HepG2 (cell line): ENCODE measurements around the gene PLCG2. TPM values are rescaled to one million over a fixed set of nuclear protein-coding genes. Genes with fewer than 3 reads are reported as not detected.
"Not testable (repeated sequence)": the region's sequence is repeated elsewhere in the genome, so short reads cannot be mapped to it uniquely, and the experiment has no call there.

Experiments used
- ATAC-seq: fragments of 200-7000 bp; cut with Tn5 transposase; 3 replicates; pipeline ENCODE4 v1.9.1; 2020; ENCODE audit warnings: mild to moderate bottlenecking, moderate library complexity
- BruUV-seq: library from RNA; stranded (reverse); fragments of 400-500 nt; replicated peaks from 2 replicates; lab custom pipeline; 2021; lab: Mats Ljungman, UMichigan
- CTCF ChIA-PET: fragments of 300-600 bp; formaldehyde crosslinking; extraction: SDS; loops from one replicate; lab custom pipeline; 2021; ENCODE audit warnings: low total read pairs, inconsistent platforms, low intra/inter-chr PET ratio; lab: Yijun Ruan, JAX
- POLR2A ChIA-PET: fragments of 350-600 bp; sonication (Branson Sonifier 250); formaldehyde crosslinking; loops from one replicate; lab custom pipeline; 2020; ENCODE audit warnings: antibody characterized with exemption, inconsistent platforms; lab: Yijun Ruan, JAX
- DNase-seq: peaks from one replicate; pipeline ENCODE4 v3.0.0-alpha.2; 2015; ENCODE audit warnings: low spot score
- FAIRE-seq: peaks from 3 replicates; lab custom pipeline; 2011; peaks lifted over from hg19 to GRCh38; lab: Jason Lieb, UNC
- H2AFZ ChIP-seq: one replicate; pipeline ENCODE4 v1.6.1; 2011; ENCODE audit warnings: low read length, inconsistent platforms
- H3K27ac ChIP-seq: fragments of 300-600 bp; 3 replicates; pipeline ENCODE4 v1.8.0; 2011; ENCODE audit warnings: mixed run types, mild to moderate bottlenecking, mixed read lengths, low read length, inconsistent platforms; ENCODE audit not compliant: insufficient read depth; ENCODE audit errors: extremely low read length
- H3K27me3 ChIP-seq, 2 experiments: fragments of 200-600 bp in 1 of 2; 2 replicates in 1 of 2; 3 replicates in 1 of 2; pipeline versions ENCODE4 v1.6.0 to v1.8.0; 2011; ENCODE audit warnings: low read length in 2 of 2, mild to moderate bottlenecking in 2 of 2, moderate library complexity in 2 of 2, inconsistent platforms in 1 of 2; ENCODE audit not compliant: insufficient read depth in 2 of 2, control insufficient read depth in 1 of 2
- H3K36me3 ChIP-seq, 2 experiments: fragments of 200-600 bp in 1 of 2; replicated peaks in 1 of 2; 2 replicates in 1 of 2; 3 replicates in 1 of 2; pipeline versions ENCODE4 v1.5.1 to v1.8.0; 2011; ENCODE audit warnings: low read length in 2 of 2, inconsistent platforms in 1 of 2; ENCODE audit not compliant: insufficient read depth in 2 of 2, control insufficient read depth in 1 of 2
- H3K4me1 ChIP-seq: 2 replicates; pipeline ENCODE4 v1.5.1; 2012; ENCODE audit warnings: low read length, inconsistent platforms; ENCODE audit not compliant: insufficient read depth
- H3K4me2 ChIP-seq: 2 replicates; pipeline ENCODE4 v1.6.0; 2011; ENCODE audit warnings: low read depth, low read length, inconsistent platforms
- H3K4me3 ChIP-seq, 3 experiments: fragments of 200-600 bp in 1 of 3; sonication (generic), shearing (Covaris generic) in 1 of 3; replicated peaks in 1 of 3; 2 replicates each; pipeline ENCODE4 v1.5.1; 2011 to 2016; ENCODE audit warnings: low read length in 3 of 3, inconsistent platforms in 2 of 3, low read depth in 2 of 3, mild to moderate bottlenecking in 2 of 3, control low read depth in 1 of 3, mixed read lengths in 1 of 3; ENCODE audit not compliant: insufficient read depth in 1 of 3
- H3K79me2 ChIP-seq: one replicate; pipeline ENCODE4 v1.6.1; 2011; ENCODE audit warnings: low read length, inconsistent platforms; ENCODE audit not compliant: insufficient read depth
- H3K9ac ChIP-seq: 2 replicates; pipeline ENCODE4 v1.6.0; 2011; ENCODE audit warnings: mild to moderate bottlenecking, low read depth, low read length, inconsistent platforms; ENCODE audit not compliant: insufficient read depth
- H3K9me3 ChIP-seq: 2 replicates; pipeline ENCODE4 v1.5.1; 2012; ENCODE audit warnings: mild to moderate bottlenecking, low read length
- H4K20me1 ChIP-seq: 2 replicates; pipeline ENCODE4 v1.6.0; 2011; ENCODE audit warnings: inconsistent platforms, mild to moderate bottlenecking, low read length, moderate library complexity; ENCODE audit not compliant: insufficient read depth
- ESRRA ChIP-seq: sonication (generic); formaldehyde crosslinking; IDR thresholded peaks from 2 replicates; pipeline ENCODE4 v1.5.1; 2020; ENCODE audit warnings: mild to moderate bottlenecking, low read depth, missing genetic modification reagents
- HNF4G ChIP-seq, 2 experiments: sonication (generic) in 1 of 2; formaldehyde crosslinking in 1 of 2; IDR thresholded peaks; 2 replicates each; pipeline versions ENCODE4 v1.4.0 to v1.6.1; 2011 to 2020; ENCODE audit warnings: borderline replicate concordance in 2 of 2, low read depth in 2 of 2, mild to moderate bottlenecking in 2 of 2, low read length in 1 of 2, missing genetic modification reagents in 1 of 2, moderate library complexity in 1 of 2
- KLF16 ChIP-seq, 2 experiments: sonication (generic) in 1 of 2; formaldehyde crosslinking in 1 of 2; IDR thresholded peaks; 2 replicates each; pipeline versions ENCODE4 v1.6.1 to v1.8.0; 2016 to 2023; ENCODE audit warnings: missing genetic modification reagents in 2 of 2, missing compliant biosample characterization in 1 of 2
- PTBP1 ChIP-seq: fragments of 200-400 bp; formaldehyde crosslinking; IDR thresholded peaks from 2 replicates; pipeline ENCODE4 v1.6.1; 2018; ENCODE audit warnings: low read length, low read depth; ENCODE audit not compliant: poor library complexity, severe bottlenecking
- RBM22 ChIP-seq: fragments of 200-400 bp; formaldehyde crosslinking; optimal IDR thresholded peaks from 2 replicates; pipeline ENCODE3; 2017; ENCODE audit warnings: mild to moderate bottlenecking, low read length, moderate library complexity
- RFXAP ChIP-seq: sonication (generic); formaldehyde crosslinking; IDR thresholded peaks from 2 replicates; pipeline ENCODE4 v1.4.0; 2020; ENCODE audit warnings: missing genetic modification reagents, borderline replicate concordance
- SMAD1 ChIP-seq: sonication (generic); formaldehyde crosslinking; IDR thresholded peaks from 2 replicates; pipeline ENCODE4 v1.4.0; 2020; ENCODE audit warnings: missing genetic modification reagents, low read depth, mild to moderate bottlenecking, borderline replicate concordance
- TCF12 ChIP-seq, 2 experiments: fragments of 450-650 bp in 1 of 2; sonication (generic) in 1 of 2; formaldehyde crosslinking in 1 of 2; IDR thresholded peaks; 2 replicates each; pipeline versions ENCODE4 v1.6.1 to v1.8.0; 2017 to 2022; ENCODE audit warnings: antibody characterized with exemption in 1 of 2, mild to moderate bottlenecking in 1 of 2, missing genetic modification reagents in 1 of 2, moderate library complexity in 1 of 2
- THYN1 ChIP-seq: sonication (generic); formaldehyde crosslinking; IDR thresholded peaks from 2 replicates; pipeline ENCODE4 v1.8.1; 2023; ENCODE audit warnings: low read depth, mild to moderate bottlenecking, moderate library complexity, missing genetic modification reagents, borderline replicate concordance
- TSC22D2 ChIP-seq: sonication (generic); formaldehyde crosslinking; IDR thresholded peaks from 2 replicates; pipeline ENCODE4 v1.5.1; 2020; ENCODE audit warnings: missing genetic modification reagents, mild to moderate bottlenecking, borderline replicate concordance
- YY1 ChIP-seq: IDR thresholded peaks from 2 replicates; pipeline ENCODE4 v1.6.1; 2011; ENCODE audit warnings: low read length, low read depth, moderate library complexity, mild to moderate bottlenecking; ENCODE audit not compliant: insufficient read depth, insufficient replicate concordance
- ZNF180 ChIP-seq: sonication (generic); formaldehyde crosslinking; IDR thresholded peaks from 2 replicates; pipeline ENCODE4 v1.4.0; 2020; ENCODE audit warnings: low read depth, missing genetic modification reagents, borderline replicate concordance
- ZNF292 ChIP-seq: sonication (generic); formaldehyde crosslinking; IDR thresholded peaks from 2 replicates; pipeline ENCODE4 v1.8.1; 2022; ENCODE audit warnings: mild to moderate bottlenecking, low read depth, missing genetic modification reagents, borderline replicate concordance
- WGBS: methylation state at CpG from one replicate; pipeline ENCODE4 v1.1.6; 2017; ENCODE audit warnings: low lambda C conversion rate; 5-methylcytosine and 5-hydroxymethylcytosine counted together
- in situ Hi-C: cut with HindIII; loops from 2 replicates; pipeline ENCODE4 v1.10.0; 2017; ENCODE audit warnings: low pct_unique_long_range_greater_than_20kb; ENCODE audit not compliant: extremely low pct_ligation_motif_present
- intact Hi-C: fragments of 100-400 bp; cut with micrococcal nuclease; formaldehyde crosslinking; loops from one replicate; pipeline ENCODE4 v1.10.0; 2022; ENCODE audit not compliant: unreplicated experiment
- polyA plus RNA-seq, 8 experiments: library from polyadenylated mRNA; depleted of rRNA in 3 of 8; stranded (reverse) in 7 of 8; unstranded in 1 of 8; fragments of >200 nt; fragmentation: Illumina TruSeq in 4 of 8; extraction: Trizol in 4 of 8; gene quantifications; 2 replicates each; pipeline versions ENCODE4 v1.2.1 to v1.2.3, GENCODE V29; 2011 to 2016; ENCODE audit warnings: low read depth in 4 of 8, missing spikeins in 1 of 8, mixed read lengths in 1 of 8; ENCODE audit not compliant: insufficient read depth in 1 of 8
- total RNA-seq, 5 experiments: library from RNA; depleted of rRNA; stranded (reverse); fragments of >200 nt; fragmentation: Illumina TruSeq; extraction: Trizol; gene quantifications; 2 replicates each; pipeline ENCODE4 v1.2.3, GENCODE V29; 2016; ENCODE audit warnings: low read depth in 1 of 5

PLCG2 gene
- total and polyA plus RNA-seq, 2 of the 13 experiments (the other 11 are each of a cell fraction or from before 2014, with no cell fraction given) = 0.13 to 0.18 TPM

GRCh38 chr16:81799138-81799504 lies 20.0 kb downstream of the PLCG2 start:
- Histone ChIP-seq H3K4me2 (no peak overlapping the region), H3K4me1 (no peaks in the 10 kb centered on the region), H3K9me3 (no peaks in the 10 kb centered on the region), H3K27ac (no peak overlapping the region), H3K27me3 (peaks cover 0 to 9% of the 10 kb centered on the region in 2 experiments; a peak in 2 of 5 replicates), H3K79me2 (no peaks in the 10 kb centered on the region), H3K4me3 (no peak overlapping the region), H4K20me1 (no peaks in the 10 kb centered on the region), H3K36me3 (no peaks in the 10 kb centered on the region), H2AFZ (no peak overlapping the region), H3K9ac (no peak overlapping the region)
- no TSS peak for BruUV-seq
- DNase-seq (no peak), FAIRE-seq (no peak), ATAC-seq (no peak)
- TF ChIP-seq THYN1 (no peak), SMAD1 (CRISPR knock-in tag) (no peak), ZNF292 (no peak), PTBP1 (no peak), TSC22D2 (CRISPR knock-in tag) (no peak), RFXAP (CRISPR knock-in tag) (no peak), ZNF180 (CRISPR knock-in tag) (no peak), TCF12 (IDR thresholded peaks at IDR 0.05) (no peak), TCF12 (CRISPR knock-in tag; IDR thresholded peaks at IDR 0.05) (no peak), HNF4G (IDR thresholded peaks at IDR 0.05; ENCODE audit: borderline replicate concordance, low read depth, low read length) (no peak), HNF4G (CRISPR knock-in tag; IDR thresholded peaks at IDR 0.05; ENCODE audit: borderline replicate concordance, low read depth) (no peak), RBM22 (no peak), ESRRA (no peak), YY1 (no peak), KLF16 (CRISPR knock-in tag; IDR thresholded peaks at IDR 0.05) (no peak)
- in situ Hi-C loops (no loop called here), intact Hi-C loops (no loop called here)
- ChIA-PET CTCF (no interaction called here), POLR2A (no interaction called here)
- WGBS = 43% methylated on average over 2 of the region's 2 CpGs

- H3K4me3 ChIP-seq, FAIRE-seq, H3K9me3 ChIP-seq, BruUV-seq, H3K4me1 ChIP-seq, H3K4me2 ChIP-seq, POLR2A ChIA-PET, H3K27ac ChIP-seq, DNase-seq, H3K9ac ChIP-seq, H3K79me2 ChIP-seq, intact Hi-C loops, H2AFZ ChIP-seq, ATAC-seq, CTCF ChIA-PET, in situ Hi-C loops, H3K36me3 ChIP-seq, H4K20me1 ChIP-seq: not testable (repeated sequence)
- peaks cover 0 to 22% of the 10 kb centered on the region in 2 experiments; a peak in 3 of 5 replicates for H3K27me3 ChIP-seq
- WGBS = 41% methylated on average over 5 of the region's 5 CpGs
Observed at GRCh38 chr16:81801724-81802123, 22.6 kb downstream of the PLCG2 start.
